Esophagus squamous epithelium (tissue), 4 donors: ENCODE results near the gene TNFSF13.

Experiments
- POLR2A ChIP-seq, 4 donors: fragments of 450-650 bp; IDR thresholded peaks; one replicate each; pipeline ENCODE4 v1.6.1; 2017; ENCODE audit warnings: antibody characterized with exemption in 4 of 4, mild to moderate bottlenecking in 4 of 4, moderate library complexity in 3 of 4
- TF ChIP-seq, protein P1 (sequence below), 6 experiments: fragments of 450-650 bp in 4 of 6; fragments of 200-600 bp in 2 of 6; sonication (generic) in 2 of 6; IDR thresholded peaks; one replicate each; pipeline ENCODE4 v1.5.1; 2016 to 2019; ENCODE audit warnings: antibody characterized with exemption in 6 of 6, mild to moderate bottlenecking in 4 of 6, moderate library complexity in 4 of 6

DNA sequence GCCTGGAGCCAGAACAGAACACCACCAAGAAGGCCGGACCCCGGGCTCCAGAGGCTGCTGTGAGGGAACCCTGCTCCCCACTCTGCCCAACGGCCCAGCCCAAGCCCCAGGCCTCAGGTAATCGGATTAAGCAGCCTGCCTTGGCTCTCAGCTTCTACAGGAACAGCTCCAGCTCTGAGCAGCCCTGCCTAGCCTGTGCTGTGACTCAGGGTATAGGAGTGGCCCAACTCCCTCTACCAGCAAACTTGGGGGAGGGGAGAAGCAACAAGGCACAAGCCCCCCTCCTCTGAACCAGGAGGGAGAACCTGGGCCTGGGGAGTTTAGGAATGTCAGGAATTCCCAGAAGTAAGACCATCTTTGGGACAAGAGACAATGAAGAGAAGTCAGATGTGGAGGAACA is 32.2 kb downstream of the TNFSF13 start:
- TF ChIP-seq, protein P1, sequence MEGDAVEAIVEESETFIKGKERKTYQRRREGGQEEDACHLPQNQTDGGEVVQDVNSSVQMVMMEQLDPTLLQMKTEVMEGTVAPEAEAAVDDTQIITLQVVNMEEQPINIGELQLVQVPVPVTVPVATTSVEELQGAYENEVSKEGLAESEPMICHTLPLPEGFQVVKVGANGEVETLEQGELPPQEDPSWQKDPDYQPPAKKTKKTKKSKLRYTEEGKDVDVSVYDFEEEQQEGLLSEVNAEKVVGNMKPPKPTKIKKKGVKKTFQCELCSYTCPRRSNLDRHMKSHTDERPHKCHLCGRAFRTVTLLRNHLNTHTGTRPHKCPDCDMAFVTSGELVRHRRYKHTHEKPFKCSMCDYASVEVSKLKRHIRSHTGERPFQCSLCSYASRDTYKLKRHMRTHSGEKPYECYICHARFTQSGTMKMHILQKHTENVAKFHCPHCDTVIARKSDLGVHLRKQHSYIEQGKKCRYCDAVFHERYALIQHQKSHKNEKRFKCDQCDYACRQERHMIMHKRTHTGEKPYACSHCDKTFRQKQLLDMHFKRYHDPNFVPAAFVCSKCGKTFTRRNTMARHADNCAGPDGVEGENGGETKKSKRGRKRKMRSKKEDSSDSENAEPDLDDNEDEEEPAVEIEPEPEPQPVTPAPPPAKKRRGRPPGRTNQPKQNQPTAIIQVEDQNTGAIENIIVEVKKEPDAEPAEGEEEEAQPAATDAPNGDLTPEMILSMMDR (IDR thresholded peaks at IDR 0.05) = no peak
- TF ChIP-seq POLR2A (IDR thresholded peaks at IDR 0.05) = peak in 1 of 4 donors; percentile 34
